Nephron progenitor cell (in vitro differentiated cells): ENCODE measurements around the gene ATP8B1.

Experiments
- DNase-seq: peaks from one replicate; pipeline ENCODE4 v3.0.0; 2021
- H3K27ac Mint-ChIP-seq: 2 replicates; pipeline ENCODE4 v1.8.0; 2021; ENCODE audit warnings: mild to moderate bottlenecking, moderate library complexity, mixed read lengths
- H3K27me3 Mint-ChIP-seq: 2 replicates; pipeline ENCODE4 v1.8.0; 2021; ENCODE audit warnings: mild to moderate bottlenecking, low read depth, mixed read lengths; ENCODE audit not compliant: poor library complexity
- H3K36me3 Mint-ChIP-seq: 2 replicates; pipeline ENCODE4 v1.8.0; 2021; ENCODE audit warnings: low read depth, mixed read lengths
- H3K4me1 Mint-ChIP-seq: 2 replicates; pipeline ENCODE4 v1.8.0; 2021; ENCODE audit warnings: mixed read lengths
- H3K4me3 Mint-ChIP-seq: 2 replicates; pipeline ENCODE4 v1.8.0; 2021; ENCODE audit warnings: mild to moderate bottlenecking, moderate library complexity, mixed read lengths
- H3K9me3 Mint-ChIP-seq: 2 replicates; pipeline ENCODE4 v1.8.0; 2021; ENCODE audit warnings: mild to moderate bottlenecking, moderate library complexity, mixed read lengths
- TF ChIP-seq, protein P1 (sequence below): fragments of 200-600 bp; sonication (generic); IDR thresholded peaks from 2 replicates; pipeline ENCODE4 v1.5.0; 2021; ENCODE audit warnings: antibody characterized with exemption

The ATP8B1 gene

DNA sequence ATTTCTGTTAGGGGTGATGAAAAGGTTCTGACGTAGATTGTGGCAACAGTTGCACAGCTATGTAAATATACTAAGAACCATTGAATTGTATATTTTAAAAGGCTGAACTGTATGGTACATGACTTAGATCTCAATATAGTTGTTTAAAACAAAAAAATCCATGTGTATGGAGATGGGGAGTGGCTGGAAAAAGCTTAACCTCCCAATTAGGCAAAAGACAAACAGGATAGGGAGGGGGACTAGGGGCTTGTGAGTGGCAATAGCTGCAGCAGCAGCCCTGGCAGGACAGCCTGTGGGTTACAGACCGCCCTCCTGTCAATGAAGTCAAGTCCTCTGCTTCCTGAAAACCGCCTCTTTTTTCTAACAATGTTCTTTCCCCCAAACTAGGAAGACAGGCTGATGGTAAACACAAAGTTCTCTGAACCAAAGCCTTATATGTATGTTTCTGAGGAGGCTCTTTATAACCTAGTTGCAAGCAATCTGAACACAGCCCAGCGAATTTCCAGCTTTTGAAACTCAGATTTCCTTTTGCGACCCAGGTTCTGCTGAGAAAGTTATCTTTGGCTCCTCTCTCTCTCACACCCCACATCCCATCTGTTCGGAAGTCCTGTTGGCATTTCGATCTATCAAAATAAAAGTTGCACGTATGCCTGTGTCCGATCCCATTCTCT is 10.3 kb downstream of the ATP8B1 start:
- Mint-ChIP-seq H3K27ac (no peak overlapping the region), H3K4me3 (no peak overlapping the region), H3K27me3 (peaks cover 27% of the 10 kb centered on the region), H3K4me1 (peaks cover 23% of the 10 kb centered on the region), H3K9me3 (peaks cover 4% of the 10 kb centered on the region), H3K36me3 (no peaks in the 10 kb centered on the region)
- no peak for DNase-seq
- TF ChIP-seq, protein P1, sequence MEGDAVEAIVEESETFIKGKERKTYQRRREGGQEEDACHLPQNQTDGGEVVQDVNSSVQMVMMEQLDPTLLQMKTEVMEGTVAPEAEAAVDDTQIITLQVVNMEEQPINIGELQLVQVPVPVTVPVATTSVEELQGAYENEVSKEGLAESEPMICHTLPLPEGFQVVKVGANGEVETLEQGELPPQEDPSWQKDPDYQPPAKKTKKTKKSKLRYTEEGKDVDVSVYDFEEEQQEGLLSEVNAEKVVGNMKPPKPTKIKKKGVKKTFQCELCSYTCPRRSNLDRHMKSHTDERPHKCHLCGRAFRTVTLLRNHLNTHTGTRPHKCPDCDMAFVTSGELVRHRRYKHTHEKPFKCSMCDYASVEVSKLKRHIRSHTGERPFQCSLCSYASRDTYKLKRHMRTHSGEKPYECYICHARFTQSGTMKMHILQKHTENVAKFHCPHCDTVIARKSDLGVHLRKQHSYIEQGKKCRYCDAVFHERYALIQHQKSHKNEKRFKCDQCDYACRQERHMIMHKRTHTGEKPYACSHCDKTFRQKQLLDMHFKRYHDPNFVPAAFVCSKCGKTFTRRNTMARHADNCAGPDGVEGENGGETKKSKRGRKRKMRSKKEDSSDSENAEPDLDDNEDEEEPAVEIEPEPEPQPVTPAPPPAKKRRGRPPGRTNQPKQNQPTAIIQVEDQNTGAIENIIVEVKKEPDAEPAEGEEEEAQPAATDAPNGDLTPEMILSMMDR, result no peak

DNA sequence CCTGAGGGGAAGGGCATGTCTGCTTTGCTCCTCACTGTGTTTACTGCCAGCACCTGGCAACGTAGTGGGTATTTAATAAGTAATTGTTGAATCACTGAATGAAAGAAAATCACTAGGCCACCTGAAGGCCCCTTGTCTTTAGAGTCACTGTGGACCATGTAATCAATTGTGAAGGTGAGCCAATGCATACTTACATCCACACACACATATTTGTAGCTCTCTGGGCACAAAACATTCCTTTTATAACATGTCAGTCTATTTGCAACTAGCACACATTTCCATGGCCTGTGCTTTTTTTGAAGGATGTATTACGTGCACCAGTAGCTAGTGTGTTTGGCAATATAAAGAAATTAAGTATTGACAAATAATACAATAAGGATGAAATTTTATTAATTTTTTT is 11.2 kb downstream of the ATP8B1 start:
- no peaks in the 10 kb centered on the region for H3K36me3 Mint-ChIP-seq
- H3K27me3 Mint-ChIP-seq, result peaks cover 20% of the 10 kb centered on the region
- H3K4me1 Mint-ChIP-seq, result peaks cover 17% of the 10 kb centered on the region
- TF ChIP-seq, protein P1, result no peak
- no peak for DNase-seq
- peaks cover 4% of the 10 kb centered on the region for H3K9me3 Mint-ChIP-seq
- no peak overlapping the region for H3K27ac Mint-ChIP-seq
- H3K4me3 Mint-ChIP-seq, result no peak overlapping the region

DNA sequence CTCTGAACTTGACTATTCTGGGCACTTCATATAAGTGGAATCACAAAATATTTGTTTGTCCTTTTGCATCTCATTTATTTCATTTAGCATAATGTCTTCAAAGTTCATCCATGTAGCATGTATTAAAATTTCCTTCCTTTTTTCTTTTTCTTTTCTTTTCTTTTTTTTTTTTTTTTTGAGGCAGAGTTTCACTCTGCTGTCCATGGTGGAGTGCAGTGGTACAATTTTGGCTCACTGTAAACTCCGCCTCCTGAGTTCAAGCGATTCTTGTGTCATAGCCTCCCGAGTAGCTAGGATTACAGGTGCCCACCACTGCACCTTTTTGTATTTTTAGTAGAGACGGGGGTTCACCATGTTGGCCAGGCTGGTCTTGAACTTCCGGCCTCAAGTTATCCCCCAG is 11.9 kb downstream of the ATP8B1 start:
- DNase-seq, result no peak
- TF ChIP-seq, protein P1, result no peak
- no peak overlapping the region for H3K4me3 Mint-ChIP-seq

DNA sequence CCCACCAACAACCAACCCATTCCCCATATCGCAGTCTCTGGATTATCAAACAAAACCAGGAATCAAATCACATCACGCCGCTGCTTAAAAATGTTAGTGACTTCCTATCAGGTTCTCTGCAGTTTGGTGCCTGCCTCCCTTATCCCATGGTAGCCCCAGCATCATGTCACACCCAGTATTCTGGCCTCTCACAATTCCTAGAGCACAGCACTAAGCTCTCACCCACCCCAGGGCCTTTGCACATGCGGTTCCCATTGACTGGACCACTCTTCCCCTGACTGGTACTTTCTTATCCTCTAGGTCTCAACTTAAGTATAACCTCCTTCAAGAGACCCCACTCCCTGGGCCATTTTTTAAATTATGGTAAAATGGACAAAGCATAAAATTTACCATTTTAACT is 12.8 kb downstream of the ATP8B1 start:
- H3K4me1 Mint-ChIP-seq, result peaks cover 19% of the 10 kb centered on the region
- no peak overlapping the region for H3K4me3 Mint-ChIP-seq
- H3K36me3 Mint-ChIP-seq, result no peaks in the 10 kb centered on the region
- H3K27ac Mint-ChIP-seq, result no peak overlapping the region
- TF ChIP-seq, protein P1, result no peak
- peaks cover 10% of the 10 kb centered on the region for H3K27me3 Mint-ChIP-seq
- peaks cover 4% of the 10 kb centered on the region for H3K9me3 Mint-ChIP-seq
- DNase-seq, result no peak

More for the DNA sequence above, 11.9 kb downstream of the ATP8B1 start:
- Mint-ChIP-seq H3K36me3 (no peaks in the 10 kb centered on the region), H3K9me3 (peaks cover 4% of the 10 kb centered on the region), H3K4me1 (peaks cover 13% of the 10 kb centered on the region), H3K27ac (no peak overlapping the region), H3K27me3 (peaks cover 18% of the 10 kb centered on the region)

DNA sequence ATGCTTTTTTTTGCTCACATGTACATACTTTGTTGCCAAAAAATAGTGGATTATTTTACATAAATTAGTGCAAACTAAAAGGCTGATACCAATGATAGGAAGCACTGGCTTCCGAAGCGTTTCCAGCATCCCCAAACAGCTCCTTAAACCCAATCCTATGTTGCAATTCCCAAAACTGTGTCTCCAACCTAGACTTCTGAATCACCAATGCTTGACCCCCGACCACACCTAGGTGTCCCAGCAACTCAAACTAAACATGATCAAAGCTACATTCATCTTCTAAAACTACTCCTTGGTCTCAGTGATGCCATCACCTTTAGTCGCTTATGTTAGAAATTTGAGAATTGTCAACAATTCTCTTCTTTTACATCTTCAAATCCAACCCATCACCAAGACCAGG is 13.4 kb downstream of the ATP8B1 start:
- Mint-ChIP-seq H3K4me1 (peaks cover 24% of the 10 kb centered on the region), H3K9me3 (peaks cover 4% of the 10 kb centered on the region), H3K36me3 (no peaks in the 10 kb centered on the region), H3K27me3 (peaks cover 10% of the 10 kb centered on the region), H3K4me3 (no peak overlapping the region), H3K27ac (no peak overlapping the region)
- DNase-seq, result no peak
- TF ChIP-seq, protein P1, result no peak

DNA sequence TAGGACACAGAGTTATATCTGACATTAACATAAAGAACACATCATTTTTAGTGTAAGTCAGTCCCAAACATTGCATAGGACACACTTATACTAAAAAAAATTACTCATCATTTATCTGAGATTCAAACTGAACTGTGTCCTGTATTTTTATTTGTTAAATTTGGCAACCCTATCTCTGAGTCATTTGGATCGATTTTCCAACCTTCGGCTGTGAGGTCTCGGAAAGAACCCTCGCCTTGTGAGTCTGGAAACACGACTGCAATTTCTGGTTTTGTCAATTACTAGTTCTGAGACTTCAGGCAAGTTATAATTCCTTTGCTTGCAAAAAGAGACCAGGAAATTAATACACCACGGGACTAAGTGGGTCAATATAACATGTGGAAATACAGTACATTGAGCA is 14.0 kb downstream of the ATP8B1 start:
- Mint-ChIP-seq H3K36me3 (no peaks in the 10 kb centered on the region), H3K27me3 (peaks cover 10% of the 10 kb centered on the region), H3K4me1 (peaks cover 31% of the 10 kb centered on the region), H3K27ac (no peak overlapping the region), H3K4me3 (no peak overlapping the region), H3K9me3 (no peaks in the 10 kb centered on the region)
- TF ChIP-seq, protein P1, result no peak
- DNase-seq, result no peak
